H1 (cell line): ENCODE results near the gene SLC19A1. TPM values are rescaled to one million over a fixed set of nuclear protein-coding genes. Genes with fewer than 3 reads are reported as not detected.

ENCODE experiments used
- PHF8 ChIP-seq: fragments of 200-600 bp; sonication (generic); conservative IDR thresholded peaks from 2 replicates; pipeline ENCODE4 v1.7.1; 2012; ENCODE audit warnings: low read depth, mild to moderate bottlenecking, inconsistent platforms, low read length, moderate library complexity
- polyA plus RNA-seq, 7 experiments: library from polyadenylated mRNA; depleted of rRNA in 3 of 7; stranded (reverse) in 5 of 7; unstranded in 2 of 7; fragments of >200 nt in 5 of 7; fragments of 200-250 nt in 2 of 7; gene quantifications; 1 replicate in 5 of 7; 2 replicates in 1 of 7; 4 replicates in 1 of 7; pipeline versions ENCODE4 v1.2.1 to v1.2.3, GENCODE V29; 2011 to 2013; ENCODE audit warnings: missing spikeins in 2 of 7, mixed read lengths in 2 of 7
- total RNA-seq: library from RNA; stranded (reverse); fragmentation: NEBNext Ultra II Directional; extraction: Animal tissue kit (Norgen Biotek cat#: 25700); gene quantifications from 2 replicates; pipeline ENCODE4 v1.2.1, GENCODE V29; 2021
- TF ChIP-seq, protein P1 (sequence below): IDR thresholded peaks from 2 replicates; pipeline ENCODE4 v1.6.1; 2012; ENCODE audit warnings: inconsistent platforms

SLC19A1 gene
- total and polyA plus RNA-seq, 2 of the 8 experiments (the other 6 are each of a cell fraction or from before 2014, with no cell fraction given): 31.6 to 43.8 TPM

GRCh38 chr21:45542242-45542666, at the start of gene SLC19A1 (continued):
- TF ChIP-seq, protein P1, sequence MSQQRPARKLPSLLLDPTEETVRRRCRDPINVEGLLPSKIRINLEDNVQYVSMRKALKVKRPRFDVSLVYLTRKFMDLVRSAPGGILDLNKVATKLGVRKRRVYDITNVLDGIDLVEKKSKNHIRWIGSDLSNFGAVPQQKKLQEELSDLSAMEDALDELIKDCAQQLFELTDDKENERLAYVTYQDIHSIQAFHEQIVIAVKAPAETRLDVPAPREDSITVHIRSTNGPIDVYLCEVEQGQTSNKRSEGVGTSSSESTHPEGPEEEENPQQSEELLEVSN: no peak
- 0 out of 2 replicates have a peak, but pooled peaks have one; percentile 44 for TF ChIP-seq PHF8
